ENCODE measurements around the gene CACNA1G.
A peak's percentile ranks its signal among the peaks of the same experiment; 100 is the strongest.

Gene CACNA1G

GRCh38 chr17:50541402-50541715 lies 19.2 kb upstream of the CACNA1G start:
- no peak for TF ChIP-seq CTCF (IDR thresholded peaks at IDR 0.05; ENCODE audit: low read depth, low read length, missing control alignments)
- peak overlapping the region; percentile 51 for H3K4me3 ChIP-seq (replicated peaks; ENCODE audit: low read depth, low read length)
- no peak for DNase-seq (ENCODE audit: extremely low read depth, low read depth)

GRCh38 chr17:50541716-50542688 lies 18.5 kb upstream of the CACNA1G start:
- TF ChIP-seq CTCF (IDR thresholded peaks at IDR 0.05; ENCODE audit: low read depth, low read length, missing control alignments): peak; percentile 29
- H3K4me3 ChIP-seq (replicated peaks; ENCODE audit: low read depth, low read length): peak overlapping the region; percentile 51
- no peak for DNase-seq (ENCODE audit: extremely low read depth, low read depth)

GRCh38 chr17:50542795-50543774 lies 17.4 kb upstream of the CACNA1G start:
- no peak overlapping the region; the same call in 1 of the 2 replicates for H3K4me3 ChIP-seq (replicated peaks; ENCODE audit: low read depth, low read length)
- no peak for TF ChIP-seq CTCF (IDR thresholded peaks at IDR 0.05; ENCODE audit: low read depth, low read length, missing control alignments)

GRCh38 chr17:50544516-50544915 lies 16.0 kb upstream of the CACNA1G start:
- TF ChIP-seq CTCF (IDR thresholded peaks at IDR 0.05; ENCODE audit: low read depth, low read length, missing control alignments): no peak
- DNase-seq (ENCODE audit: extremely low read depth, low read depth): no peak
- H3K4me3 ChIP-seq (replicated peaks; ENCODE audit: low read depth, low read length): no peak overlapping the region

More at GRCh38 chr17:50542795-50543774, 17.4 kb upstream of the CACNA1G start:
- no peak for DNase-seq (ENCODE audit: extremely low read depth, low read depth)

GRCh38 chr17:50545311-50545710 lies 15.2 kb upstream of the CACNA1G start:
- TF ChIP-seq CTCF (IDR thresholded peaks at IDR 0.05; ENCODE audit: low read depth, low read length, missing control alignments): no peak
- DNase-seq (ENCODE audit: extremely low read depth, low read depth): no peak
- H3K4me3 ChIP-seq (replicated peaks; ENCODE audit: low read depth, low read length): no peak overlapping the region

- peak overlapping the region; percentile 54; the same call in 1 of the 2 replicates for H3K4me3 ChIP-seq (replicated peaks; ENCODE audit: low read depth, low read length)
- TF ChIP-seq CTCF (IDR thresholded peaks at IDR 0.05; ENCODE audit: low read depth, low read length, missing control alignments): no peak
- DNase-seq (ENCODE audit: extremely low read depth, low read depth): no peak
These were observed 13.8 kb upstream of the CACNA1G start for GRCh38 chr17:50546701-50547034.
